ENCODE data around the gene ARHGAP4.

DNA sequence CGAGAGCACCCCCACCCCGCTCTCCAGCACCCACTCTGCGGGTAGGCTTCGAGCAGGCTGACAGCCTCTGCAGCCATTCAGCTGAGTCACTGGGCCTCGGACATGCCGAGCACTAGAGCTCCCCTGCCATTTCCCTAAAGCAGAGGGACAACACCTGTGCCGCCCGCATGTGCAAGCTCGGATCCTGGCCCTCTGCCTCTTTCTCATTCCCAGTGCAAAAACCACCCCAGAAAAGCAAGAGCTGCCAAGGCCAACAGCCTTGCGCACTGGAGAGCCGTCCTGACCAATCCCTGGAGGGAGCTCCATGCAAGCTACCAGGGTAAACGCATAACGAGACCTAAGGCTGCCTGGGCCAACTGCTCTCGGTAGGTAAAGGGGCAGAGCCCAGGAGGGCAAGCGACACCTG, 40.2 kb upstream of the ARHGAP4 start:
- TF ChIP-seq, protein P1, sequence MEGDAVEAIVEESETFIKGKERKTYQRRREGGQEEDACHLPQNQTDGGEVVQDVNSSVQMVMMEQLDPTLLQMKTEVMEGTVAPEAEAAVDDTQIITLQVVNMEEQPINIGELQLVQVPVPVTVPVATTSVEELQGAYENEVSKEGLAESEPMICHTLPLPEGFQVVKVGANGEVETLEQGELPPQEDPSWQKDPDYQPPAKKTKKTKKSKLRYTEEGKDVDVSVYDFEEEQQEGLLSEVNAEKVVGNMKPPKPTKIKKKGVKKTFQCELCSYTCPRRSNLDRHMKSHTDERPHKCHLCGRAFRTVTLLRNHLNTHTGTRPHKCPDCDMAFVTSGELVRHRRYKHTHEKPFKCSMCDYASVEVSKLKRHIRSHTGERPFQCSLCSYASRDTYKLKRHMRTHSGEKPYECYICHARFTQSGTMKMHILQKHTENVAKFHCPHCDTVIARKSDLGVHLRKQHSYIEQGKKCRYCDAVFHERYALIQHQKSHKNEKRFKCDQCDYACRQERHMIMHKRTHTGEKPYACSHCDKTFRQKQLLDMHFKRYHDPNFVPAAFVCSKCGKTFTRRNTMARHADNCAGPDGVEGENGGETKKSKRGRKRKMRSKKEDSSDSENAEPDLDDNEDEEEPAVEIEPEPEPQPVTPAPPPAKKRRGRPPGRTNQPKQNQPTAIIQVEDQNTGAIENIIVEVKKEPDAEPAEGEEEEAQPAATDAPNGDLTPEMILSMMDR (IDR thresholded peaks at IDR 0.05) = no peak
- no peak for TF ChIP-seq POLR2A (IDR thresholded peaks at IDR 0.05)

Measured in tibial nerve (tissue), 3 donors.